ENCODE data around the gene IL36RN. TPM values are rescaled to one million over a fixed set of nuclear protein-coding genes. Genes with fewer than 3 reads are reported as not detected.

Gene IL36RN
- under 1 TPM in 2 of 5 donors, not detected in 3; 0.04 to 0.15 TPM for polyA plus RNA-seq (ENCODE audit: insufficient read depth in 1 of 5, insufficient read length in 5 of 5, low replicate concordance in 1 of 5)
- long read RNA-seq, donor 1: 0 reads
- long read RNA-seq, donor 2: 0 reads
- long read RNA-seq, donor 3: 0 reads
- long read RNA-seq, donor 4: 0 reads
- long read RNA-seq, donor 5: 0 reads
- long read RNA-seq, donor 6: 0 reads
- long read RNA-seq, donor 7: 0 reads
- long read RNA-seq, donor 8: 0 reads

DNA sequence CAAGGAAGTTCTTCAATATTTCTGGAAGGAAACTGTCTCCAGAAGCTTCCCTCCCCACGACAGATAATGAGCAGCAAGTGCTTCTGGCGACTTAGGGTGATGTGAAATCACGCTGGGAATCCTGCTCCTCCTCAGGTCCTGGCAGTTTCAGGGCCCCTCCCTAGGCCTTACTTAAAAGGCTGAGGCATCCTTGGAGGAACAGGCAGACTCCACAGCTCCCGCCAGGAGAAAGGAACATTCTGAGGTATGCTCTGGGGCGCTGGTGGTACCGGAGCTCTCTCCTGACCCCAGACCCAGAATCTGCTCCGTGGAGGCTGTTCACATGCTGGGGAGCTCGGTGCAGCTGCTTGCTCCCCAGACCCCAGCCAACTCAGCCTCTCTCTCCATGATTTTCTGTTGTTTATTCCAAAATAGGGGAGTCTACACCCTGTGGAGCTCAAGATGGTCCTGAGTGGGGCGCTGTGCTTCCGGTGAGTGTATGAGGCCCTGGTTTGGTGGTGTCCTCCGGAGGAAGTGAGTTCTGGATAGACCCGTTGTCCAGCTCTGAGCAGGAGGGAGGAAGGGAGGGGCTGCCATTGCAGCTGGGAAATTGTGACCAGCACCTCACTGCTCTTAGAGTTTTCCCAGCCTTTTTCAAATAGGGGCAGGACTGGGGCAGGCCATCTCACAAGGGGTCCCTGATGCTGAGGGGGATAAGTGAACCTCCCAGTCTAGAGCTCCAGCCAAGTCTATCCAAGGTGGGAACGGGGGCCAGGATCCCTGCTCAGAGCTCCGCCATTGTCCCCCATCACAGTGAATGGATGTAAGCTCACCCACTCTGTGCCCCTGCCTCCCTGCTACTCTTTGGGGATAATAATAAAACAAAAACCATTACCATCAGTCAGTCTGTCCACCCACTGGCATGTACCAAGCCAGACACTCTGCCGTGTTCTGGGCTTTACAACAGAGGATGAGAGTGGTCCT, at the start of gene IL36RN:
IL36RN (plus strand) TSS at position 201 of the 963 bp plus-strand sequence; CDS start at position 442, 241 bp downstream.
- DNase-seq: no peak

DNA sequence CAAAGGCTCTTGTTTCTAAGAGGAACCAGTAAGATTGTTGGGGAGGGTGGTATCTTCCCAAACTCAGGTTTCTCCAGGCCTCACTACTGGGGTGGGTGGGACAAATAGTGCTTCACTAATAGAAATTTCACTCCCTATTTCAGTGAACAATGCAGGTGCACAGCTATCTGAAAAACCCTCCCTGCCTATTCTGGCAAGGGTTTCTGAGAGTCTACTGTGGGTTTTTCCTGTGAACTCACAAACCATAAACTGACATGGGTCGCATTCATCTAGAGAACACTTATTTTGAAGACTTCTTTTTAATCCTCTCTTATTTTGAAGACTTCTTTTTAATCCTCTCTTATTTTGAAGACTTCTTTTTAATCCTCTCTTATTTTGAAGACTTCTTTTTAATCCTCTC, 49.4 kb upstream of the IL36RN start:
- no peak for DNase-seq

DNA sequence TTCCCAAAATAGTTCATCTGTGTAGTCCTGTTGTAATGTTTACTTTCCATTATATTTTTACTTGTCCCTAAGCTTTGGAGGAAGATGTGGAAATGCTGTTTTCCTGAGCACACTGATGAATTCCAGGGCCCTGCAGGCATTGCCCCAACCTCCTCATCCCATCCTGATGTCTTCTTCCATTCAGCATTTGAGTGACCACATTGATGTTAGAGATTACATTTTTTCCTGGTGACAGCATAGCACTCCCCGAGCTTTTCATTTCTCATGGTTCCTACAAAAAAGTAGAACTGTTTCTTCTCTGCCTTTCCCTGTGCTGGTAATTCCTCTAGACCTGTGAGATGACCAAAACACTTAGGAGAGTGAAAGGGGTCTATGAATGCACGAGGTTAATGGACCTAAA, 48.9 kb upstream of the IL36RN start:
- no peak for DNase-seq

DNA sequence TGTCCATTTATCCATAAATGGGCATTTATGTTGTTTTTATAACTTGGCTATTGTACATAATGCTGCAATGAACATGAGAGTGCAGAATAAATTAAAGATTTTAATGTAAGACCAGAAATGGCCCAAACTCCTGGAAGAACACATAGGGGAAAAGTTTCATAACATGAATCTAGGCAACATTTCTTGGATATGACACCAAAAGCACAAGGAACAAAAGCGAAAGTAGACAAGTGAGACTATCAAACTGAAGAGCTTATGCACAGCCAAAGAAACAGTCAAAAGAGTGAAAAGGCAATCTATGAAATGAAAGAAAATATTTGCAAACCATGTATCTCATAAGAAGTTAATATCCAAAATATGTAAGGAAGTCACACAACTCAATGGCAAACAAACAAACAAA, 47.9 kb upstream of the IL36RN start:
- DNase-seq: no peak

DNA sequence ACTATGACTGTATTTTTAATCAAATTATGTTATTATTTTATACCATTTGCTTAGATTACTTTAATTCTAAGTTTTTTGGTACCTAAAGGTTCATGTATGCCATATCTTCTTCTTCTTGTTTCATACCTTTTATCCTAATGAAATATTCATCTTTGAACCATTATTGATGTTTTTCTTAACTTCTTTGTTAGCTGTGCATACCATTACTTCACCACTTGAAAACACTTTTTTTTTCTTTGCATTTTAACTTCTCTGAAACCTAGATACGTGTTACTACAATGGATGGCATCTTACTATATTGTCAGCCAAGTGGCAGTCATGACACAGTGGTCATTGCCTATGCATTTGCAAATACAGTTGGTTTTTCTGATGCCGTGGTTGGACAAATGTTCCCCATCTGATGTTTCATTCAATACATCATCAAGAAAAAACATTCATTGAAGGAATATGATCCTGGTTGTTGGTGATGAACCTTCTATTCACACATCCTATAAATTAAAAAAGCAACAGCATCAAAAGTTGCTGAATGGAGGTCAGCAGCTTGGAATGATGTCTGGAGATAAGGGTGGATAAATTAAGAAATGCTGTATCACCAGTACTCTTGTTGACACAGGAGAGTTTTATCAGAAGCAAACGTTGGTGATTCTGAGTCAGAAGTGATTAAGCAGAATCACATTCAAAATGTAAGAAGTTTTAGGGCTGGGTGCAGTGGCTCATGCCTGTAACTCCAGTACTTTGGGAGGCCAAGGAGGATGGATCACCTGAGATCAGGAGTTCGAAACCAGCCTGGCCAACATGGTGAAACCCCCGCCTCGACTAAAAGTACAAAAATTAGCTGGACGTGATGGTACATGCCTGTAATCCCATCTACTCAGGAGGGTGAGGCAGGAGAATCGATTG, 46.3 kb upstream of the IL36RN start:
- DNase-seq: no peak

DNA sequence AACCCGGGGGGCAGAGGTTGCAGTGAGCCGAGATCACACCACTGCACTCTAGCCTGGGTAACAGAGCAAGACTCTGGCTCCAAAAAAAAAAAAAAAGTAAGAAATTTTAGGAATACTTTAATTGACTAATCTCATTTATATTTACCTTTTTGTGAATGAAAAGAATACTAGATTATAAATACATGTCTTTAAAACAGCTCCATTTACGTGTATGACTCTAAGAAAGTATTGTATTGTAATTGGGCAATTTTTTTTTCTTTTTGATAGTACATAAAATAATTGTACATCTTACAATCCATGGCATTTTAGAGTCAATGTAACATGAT, 45.7 kb upstream of the IL36RN start:
- DNase-seq: no peak

DNA sequence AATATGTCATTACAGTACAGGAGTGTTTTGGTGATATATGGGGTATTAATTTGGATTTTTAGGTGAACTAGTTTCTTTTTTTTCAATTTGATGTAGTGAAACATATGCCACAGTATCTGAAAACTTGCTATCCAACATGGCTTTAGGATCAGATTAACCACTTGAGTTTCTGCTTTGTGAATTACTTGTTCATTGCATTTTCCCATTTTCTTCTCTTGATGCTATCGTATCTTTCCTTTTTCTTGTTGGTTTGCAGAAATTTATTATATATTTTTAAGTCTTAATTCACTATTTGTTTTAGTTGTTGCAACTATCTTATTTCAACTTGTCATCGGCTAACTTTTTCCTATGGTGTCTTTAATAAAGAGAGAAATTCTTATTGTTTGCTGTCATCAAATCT, 44.9 kb upstream of the IL36RN start:
- no peak for DNase-seq

DNA sequence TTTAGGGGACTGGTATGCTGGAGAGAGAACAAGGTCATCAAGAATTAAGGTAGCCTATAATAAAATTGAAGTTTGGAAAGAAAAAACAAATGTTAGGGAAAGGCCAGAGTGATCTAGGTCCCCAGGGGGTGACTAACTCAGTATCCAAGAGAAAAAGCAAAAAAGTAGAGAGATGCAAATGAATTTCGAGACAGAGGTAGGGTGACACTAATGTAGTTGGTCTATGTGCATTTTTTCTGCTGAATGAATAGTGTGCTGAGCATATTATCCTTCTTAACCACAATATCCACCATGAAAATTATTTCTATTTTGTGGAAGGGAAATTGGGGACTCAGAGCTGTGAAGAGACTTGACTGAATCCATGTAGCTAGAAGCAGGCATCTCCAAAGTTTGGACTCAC, 44.0 kb upstream of the IL36RN start:
- DNase-seq: no peak

DNA sequence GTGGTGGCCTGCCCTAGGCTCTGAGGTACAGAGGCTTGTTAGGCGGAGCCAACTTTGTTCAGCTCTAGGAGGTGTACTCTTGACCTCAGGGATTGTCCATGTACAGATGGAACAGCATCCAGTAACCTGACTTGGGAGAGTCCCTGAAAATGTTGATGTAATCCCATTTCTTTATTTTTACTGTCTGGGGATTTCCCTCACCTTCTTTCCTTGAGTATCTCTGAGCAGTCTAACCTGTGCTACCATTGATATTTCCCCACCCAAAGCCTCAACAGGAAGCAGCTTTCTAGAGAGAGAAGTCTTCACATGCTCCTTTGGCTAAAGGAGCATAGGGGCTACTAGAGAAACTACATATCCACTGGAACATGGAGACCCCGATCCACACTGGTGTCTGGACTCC, 43.3 kb upstream of the IL36RN start:
- DNase-seq: no peak

DNA sequence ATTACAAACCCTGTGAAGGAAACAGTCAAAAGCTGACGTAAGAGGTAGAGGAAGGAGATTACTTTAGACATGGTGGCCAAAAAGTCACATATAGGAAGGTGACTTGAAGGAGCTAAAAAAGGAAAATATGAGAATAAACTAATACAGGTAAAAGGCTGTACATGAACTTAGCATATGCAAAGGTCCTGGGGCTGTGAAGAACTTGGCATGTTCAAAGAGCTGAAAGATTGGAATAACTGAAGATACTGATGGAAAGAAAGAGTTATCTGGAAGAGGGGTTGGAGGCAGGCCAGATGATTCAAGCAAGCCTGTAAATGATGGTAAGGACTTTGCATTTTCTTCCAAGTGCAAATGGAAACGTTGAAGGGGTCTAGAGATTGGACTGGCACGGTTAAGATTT, 40.5 kb upstream of the IL36RN start:
- no peak for DNase-seq

DNA sequence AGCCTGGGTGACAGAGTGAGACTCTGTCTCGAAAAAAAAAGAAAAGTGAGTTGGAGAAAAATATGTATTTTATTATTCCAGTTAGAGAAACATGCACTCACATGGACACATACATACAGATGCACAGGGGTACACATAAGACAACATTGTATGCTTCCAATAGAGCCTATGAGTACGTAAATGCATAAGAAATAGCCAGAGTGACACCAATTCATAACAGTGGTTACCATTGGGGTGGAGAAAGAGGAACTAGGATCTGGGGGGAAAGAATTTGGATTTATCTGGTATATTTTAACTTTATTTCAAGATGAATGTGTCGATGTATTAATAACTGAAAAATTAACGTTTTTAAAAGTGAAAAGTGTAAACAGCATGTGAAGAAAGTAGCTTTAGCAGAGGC, 37.7 kb upstream of the IL36RN start:
- no peak for DNase-seq

DNA sequence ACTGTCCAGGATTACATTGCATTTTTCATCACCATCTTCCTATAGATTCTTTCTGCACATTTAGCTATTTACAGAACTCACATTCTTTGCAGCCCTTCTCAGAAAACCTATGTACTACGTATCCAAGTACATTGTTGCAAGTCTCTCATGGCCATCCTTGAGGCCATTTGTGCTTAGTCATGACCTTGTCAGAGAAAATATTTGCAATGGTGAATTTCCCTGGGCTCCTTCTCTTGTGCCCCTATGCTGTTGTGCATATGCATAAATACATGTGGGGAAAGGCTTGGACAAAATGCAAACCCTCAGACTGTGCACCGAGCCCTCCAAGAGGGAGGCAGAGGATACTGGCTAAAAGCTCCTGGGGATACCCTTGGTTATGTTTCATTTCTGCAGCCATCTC, 34.2 kb upstream of the IL36RN start:
- no peak for DNase-seq

DNA sequence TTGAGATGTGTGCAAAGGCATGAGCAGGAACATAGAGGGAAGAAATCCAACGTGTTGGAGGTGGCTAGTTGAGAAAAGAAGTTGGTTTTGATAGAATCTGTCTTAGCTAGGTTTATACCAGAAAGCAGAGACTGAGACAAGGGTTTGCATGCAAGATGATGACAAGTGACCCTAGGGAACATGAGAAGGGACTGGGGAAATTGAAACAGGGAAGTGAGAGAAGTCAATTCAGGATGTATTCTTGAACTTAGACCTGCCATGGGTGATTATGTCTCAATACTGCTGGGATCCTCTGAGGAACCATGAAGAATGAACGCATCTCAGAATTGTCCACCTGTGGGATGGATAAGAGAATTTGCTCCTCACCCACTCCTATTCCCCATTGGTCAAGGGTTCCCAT, 33.3 kb upstream of the IL36RN start:
- DNase-seq: no peak

DNA sequence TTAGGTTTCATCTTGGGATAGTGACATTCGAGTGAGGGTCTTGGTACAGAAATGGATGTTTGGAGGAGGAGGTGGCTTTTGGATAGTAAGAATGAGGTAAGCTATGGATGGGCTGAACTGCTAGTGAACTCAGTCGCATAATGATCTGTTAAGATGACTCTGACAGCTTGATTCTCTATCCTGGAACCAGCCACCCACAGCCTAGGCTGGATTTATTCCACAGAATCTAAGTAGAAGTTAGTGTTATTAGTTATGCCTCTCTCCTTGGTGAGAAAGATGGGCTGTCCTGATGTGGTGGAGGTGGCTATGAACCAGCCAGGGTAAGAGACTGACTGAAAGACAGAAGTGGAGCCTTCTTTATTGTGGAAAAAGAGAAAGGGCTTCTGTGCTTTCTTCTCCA, 31.3 kb upstream of the IL36RN start:
- no peak for DNase-seq

DNA sequence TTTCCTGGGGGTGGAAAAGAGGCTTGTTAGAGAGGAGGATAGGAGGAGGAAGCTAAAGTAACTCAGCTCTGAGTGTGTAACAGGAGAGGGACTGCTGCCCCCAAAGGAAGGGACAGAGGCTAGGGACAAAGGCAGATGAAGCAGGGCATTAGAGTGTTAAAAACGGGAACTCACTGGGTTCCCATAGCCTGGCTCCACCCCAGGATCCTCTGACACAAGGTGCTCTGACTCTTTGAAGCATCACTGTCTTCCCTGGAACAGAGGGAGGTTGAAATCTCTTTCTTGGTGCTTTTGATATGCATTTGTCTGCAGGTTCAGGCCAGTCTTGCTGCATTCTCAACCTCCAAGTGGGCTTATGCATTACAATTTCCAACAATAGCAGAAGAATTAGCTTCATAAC, 30.9 kb upstream of the IL36RN start:
- DNase-seq: no peak

DNA sequence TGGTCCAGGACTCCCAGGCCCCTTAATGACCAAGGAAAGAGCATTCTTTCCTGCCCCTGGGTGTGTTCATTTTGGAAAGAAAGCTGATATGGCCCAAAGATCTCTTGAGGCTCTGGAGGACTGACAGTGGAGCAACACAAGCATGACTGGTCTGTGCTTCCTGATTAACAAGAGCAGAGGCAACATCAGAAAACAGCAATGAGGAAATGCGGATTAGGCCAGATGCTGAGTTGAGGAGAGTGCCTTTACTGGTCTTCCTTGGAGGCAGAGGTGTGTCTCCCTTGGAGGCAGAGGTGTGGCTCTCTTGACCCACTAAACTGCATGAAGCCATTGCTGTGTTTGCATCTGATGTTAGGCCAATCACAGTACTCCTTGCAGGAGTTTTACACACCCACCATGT, 26.3 kb upstream of the IL36RN start:
- no peak for DNase-seq

DNA sequence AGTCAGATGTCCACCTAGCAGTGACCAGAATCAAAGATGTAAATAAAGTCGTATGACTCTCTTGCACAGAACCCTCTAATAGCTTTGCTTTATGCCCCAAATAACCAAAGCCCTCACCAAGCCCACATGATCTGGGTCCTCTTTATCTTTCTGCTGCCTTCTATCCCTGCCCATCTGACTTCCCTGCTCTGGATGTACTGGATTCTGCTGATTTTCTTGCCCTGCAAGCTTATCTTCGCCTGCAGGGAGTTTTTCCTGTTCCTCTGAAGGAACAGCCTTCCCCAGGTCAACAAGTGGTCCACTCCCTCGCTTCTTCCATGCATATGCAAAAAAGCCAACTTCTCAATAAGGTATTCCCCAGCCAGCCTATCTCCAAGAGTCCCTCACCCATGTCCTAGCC, 25.0 kb upstream of the IL36RN start:
- no peak for DNase-seq

DNA sequence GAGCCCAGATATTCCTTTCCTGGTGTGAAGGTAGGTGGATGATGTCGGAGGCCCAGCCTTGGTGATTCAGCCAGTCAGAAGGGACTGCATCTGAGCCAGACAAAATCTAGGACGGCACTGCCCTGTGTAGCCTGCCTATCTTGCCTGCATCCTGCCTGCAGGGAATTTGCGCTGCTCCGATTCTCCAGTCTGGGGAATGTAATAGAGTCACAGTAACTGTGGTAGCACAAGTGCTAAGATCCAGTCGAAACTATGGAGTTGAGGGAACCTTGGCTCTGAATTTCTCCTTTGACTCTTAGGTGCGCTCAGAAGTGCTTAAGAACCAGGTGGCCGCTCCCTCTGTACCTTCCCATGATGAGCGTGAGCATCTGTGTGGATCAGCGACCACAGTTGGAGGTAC, 22.2 kb upstream of the IL36RN start:
- no peak for DNase-seq

DNA sequence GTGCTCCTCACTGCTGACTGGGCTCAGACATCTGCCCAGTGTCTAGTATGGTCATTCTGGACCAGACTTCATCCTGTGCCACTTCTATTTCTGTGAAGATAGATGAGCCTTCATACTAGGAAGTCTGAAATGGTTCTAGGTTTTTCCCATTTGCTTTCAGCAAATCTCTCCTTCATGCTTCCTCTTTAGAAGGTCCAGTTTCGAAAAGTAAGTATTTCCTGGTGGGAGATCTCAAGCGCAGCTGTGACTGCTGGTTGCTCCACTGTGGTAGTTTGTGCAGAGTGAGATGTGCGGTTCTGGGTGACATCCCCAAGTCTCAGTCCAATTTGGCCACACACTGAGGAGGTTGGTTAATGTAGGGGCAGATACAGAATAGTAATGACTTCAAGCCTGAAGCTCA, 20.7 kb upstream of the IL36RN start:
- no peak for DNase-seq

DNA sequence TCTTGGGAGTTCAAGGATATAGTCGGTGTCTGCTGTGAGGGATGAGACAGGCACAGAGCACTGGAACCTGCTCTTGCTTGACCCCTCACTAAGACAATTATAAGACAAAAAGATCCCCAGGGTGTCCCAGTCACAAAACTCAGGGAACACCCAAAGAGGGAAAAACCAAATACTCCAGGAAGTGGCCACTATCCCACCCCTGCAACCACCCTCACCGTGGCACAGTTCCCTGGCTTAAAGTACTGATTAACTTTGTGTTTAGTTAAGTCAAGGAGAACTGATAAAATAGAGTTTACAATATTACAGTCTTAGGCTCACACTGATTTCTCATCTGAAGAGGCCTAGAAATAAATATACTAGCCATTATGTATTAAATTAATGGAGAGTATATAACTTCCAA, 19.8 kb upstream of the IL36RN start:
- no peak for DNase-seq

DNA sequence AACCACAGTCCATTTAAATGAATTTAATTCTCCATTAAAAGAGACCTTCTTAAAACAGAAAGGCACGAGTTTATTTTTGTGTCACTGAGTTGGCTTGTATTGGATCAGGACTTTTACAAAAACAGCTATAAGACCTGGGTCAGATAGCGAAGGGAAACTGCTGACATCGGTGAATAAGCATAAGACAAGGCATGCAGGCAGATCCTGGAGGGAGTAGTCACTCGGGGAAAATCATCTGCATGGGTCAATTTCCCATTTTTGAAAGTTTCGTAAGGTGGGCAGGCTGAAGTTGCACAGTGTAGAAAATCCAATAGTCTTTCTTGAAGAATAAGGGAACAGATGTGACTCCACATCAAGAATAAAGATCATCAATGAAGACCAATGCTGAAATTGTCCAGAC, 19.3 kb upstream of the IL36RN start:
- no peak for DNase-seq

DNA sequence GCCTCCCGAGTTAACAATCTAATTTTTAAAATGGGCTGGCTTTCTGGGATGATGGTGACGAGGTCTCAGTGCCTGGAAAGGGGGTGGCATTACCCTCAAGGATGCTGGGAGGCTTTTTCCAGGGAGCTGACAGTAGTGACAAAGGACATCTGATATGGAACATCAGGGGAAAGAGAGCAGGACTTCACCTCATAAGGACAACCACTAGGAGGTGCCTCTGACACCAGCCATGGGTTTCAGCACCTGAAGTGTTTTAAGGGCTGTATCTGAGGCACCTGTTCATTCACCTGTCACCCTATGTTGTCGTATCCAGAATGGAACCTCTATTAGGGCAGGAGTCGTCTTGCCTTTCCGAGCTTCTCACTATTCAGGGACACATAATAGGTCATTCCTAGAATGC, 17.1 kb upstream of the IL36RN start:
- DNase-seq: no peak

DNA sequence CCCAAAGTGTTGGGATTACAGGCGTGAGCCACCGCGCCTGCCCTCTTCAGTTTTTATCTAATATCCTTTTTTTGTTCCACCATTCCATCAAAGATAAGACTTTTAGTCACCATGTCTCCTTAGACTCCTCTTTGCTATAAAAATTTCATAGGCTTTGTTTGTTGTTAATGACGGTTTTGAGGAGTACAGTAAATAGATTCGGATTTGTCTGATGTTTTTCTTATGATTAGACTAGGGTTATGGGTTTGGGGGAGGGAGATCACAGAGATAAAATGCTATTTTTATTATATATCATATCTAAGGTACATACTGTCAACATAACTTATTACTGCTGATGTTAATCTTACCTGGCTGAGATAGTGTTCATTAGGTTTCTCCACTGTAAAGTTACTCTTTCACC, 12.5 kb upstream of the IL36RN start:
- DNase-seq: no peak

All from right lung (tissue), 10 donors.